A549 (cell line): ENCODE results near the gene IVD. TPM values are rescaled to one million over a fixed set of nuclear protein-coding genes. Genes with fewer than 3 reads are reported as not detected.

Experiments used
- ATAC-seq, 2 experiments: fragments of 200-7000 bp in 1 of 2; fragments of >200 bp in 1 of 2; cut with Nextera tagmentation in 1 of 2; cut with Tn5 transposase in 1 of 2; 3 replicates each; pipeline versions ENCODE4 v1.8.0 to v1.9.1; 2018 to 2020; ENCODE audit warnings: mild to moderate bottlenecking in 1 of 2, moderate library complexity in 1 of 2
- CTCF ChIA-PET: fragments of 300-600 bp; sonication (Branson Sonifier 250); formaldehyde crosslinking; extraction: SDS; loops from one replicate; lab custom pipeline; 2021; ENCODE audit warnings: antibody characterized with exemption, inconsistent platforms; lab: Yijun Ruan, JAX
- POLR2A ChIA-PET: fragments of 350-600 bp; formaldehyde crosslinking; extraction: SDS; loops from one replicate; lab custom pipeline; 2021; ENCODE audit warnings: antibody characterized with exemption, inconsistent platforms; lab: Yijun Ruan, JAX
- DNase-seq, 2 experiments: peaks; one replicate each; pipeline versions ENCODE4 v3.0.0 to v3.0.0-alpha.2; 2011 to 2016; ENCODE audit warnings: low read depth in 1 of 2, low spot score in 1 of 2
- FAIRE-seq: peaks from 2 replicates; lab custom pipeline; 2011; peaks lifted over from hg19 to GRCh38; lab: Jason Lieb, UNC
- H3K27ac ChIP-seq, 2 experiments: fragments of >200 bp; sonication (Bioruptor Twin); formaldehyde crosslinking; 3 replicates each; pipeline ENCODE4 v1.5.1; 2016 to 2017
- H3K4me1 ChIP-seq: fragments of >200 bp; sonication (Bioruptor Twin); formaldehyde crosslinking; 3 replicates; pipeline ENCODE4 v1.6.1; 2016
- H3K4me2 ChIP-seq: fragments of >200 bp; sonication (Bioruptor Twin); formaldehyde crosslinking; 3 replicates; pipeline ENCODE4 v1.6.1; 2016
- H3K4me3 ChIP-seq: fragments of >200 bp; sonication (Bioruptor Twin); formaldehyde crosslinking; 3 replicates; pipeline ENCODE4 v1.5.1; 2016
- H3K9me3 ChIP-seq: fragments of >200 bp; sonication (Bioruptor Twin); formaldehyde crosslinking; 3 replicates; pipeline ENCODE4 v1.6.1; 2016
- BCL3 ChIP-seq: fragments of >200 bp; sonication (Bioruptor Twin); formaldehyde crosslinking; IDR thresholded peaks from 3 replicates; pipeline ENCODE4 v1.6.1; 2016
- CBX8 ChIP-seq: fragments of 200-600 bp; sonication (generic); IDR thresholded peaks from 2 replicates; pipeline ENCODE4 v1.6.1; 2016
- CHD4 ChIP-seq: fragments of 200-600 bp; sonication (generic); IDR thresholded peaks from 2 replicates; pipeline ENCODE4 v1.6.1; 2016; ENCODE audit warnings: antibody characterized with exemption, mild to moderate bottlenecking, borderline replicate concordance
- CTCF ChIP-seq: fragments of >200 bp; sonication (Bioruptor Twin); formaldehyde crosslinking; IDR thresholded peaks from 3 replicates; pipeline ENCODE4 v1.5.1; 2016
- E2F6 ChIP-seq: IDR thresholded peaks from 2 replicates; pipeline ENCODE4 v1.6.1; 2012; ENCODE audit warnings: low read depth, borderline replicate concordance
- EHF ChIP-seq: fragments of 250-450 bp; sonication (Bioruptor Pico); IDR thresholded peaks from 2 replicates; pipeline ENCODE4 v1.5.0; 2020; ENCODE audit warnings: mild to moderate bottlenecking
- FOSL2 ChIP-seq, 2 experiments: fragments of 450-650 bp in 1 of 2; fragments of >200 bp in 1 of 2; sonication (Bioruptor Twin) in 1 of 2; formaldehyde crosslinking; IDR thresholded peaks; 2 replicates each; pipeline versions ENCODE4 v1.5.0 to v1.6.1; 2016 to 2020; ENCODE audit warnings: mild to moderate bottlenecking in 1 of 2, moderate library complexity in 1 of 2
- HMGXB4 ChIP-seq: fragments of 250-450 bp; sonication (Bioruptor Pico); IDR thresholded peaks from 2 replicates; pipeline ENCODE4 v1.5.0; 2021; ENCODE audit warnings: mild to moderate bottlenecking, moderate library complexity, borderline replicate concordance
- HOXB5 ChIP-seq: fragments of 250-450 bp; sonication (Bioruptor Pico); IDR thresholded peaks from 2 replicates; pipeline ENCODE4 v1.5.0; 2020; ENCODE audit warnings: mild to moderate bottlenecking, moderate library complexity
- JUN ChIP-seq, 2 experiments: fragments of >200 bp; sonication (Bioruptor Twin); formaldehyde crosslinking; IDR thresholded peaks; 2 replicates in 1 of 2; 3 replicates in 1 of 2; pipeline ENCODE4 v1.6.1; 2016 to 2017
- KDM5A ChIP-seq: fragments of 200-600 bp; sonication (generic); IDR thresholded peaks from 2 replicates; pipeline ENCODE4 v1.6.1; 2016; ENCODE audit warnings: antibody characterized with exemption, mild to moderate bottlenecking
- MAFK ChIP-seq: fragments of 450-650 bp; IDR thresholded peaks from 2 replicates; pipeline ENCODE4 v1.6.1; 2014; ENCODE audit not compliant: partially characterized antibody
- MAX ChIP-seq: IDR thresholded peaks from 2 replicates; pipeline ENCODE4 v1.6.1; 2012
- MYC ChIP-seq: IDR thresholded peaks from 2 replicates; pipeline ENCODE4 v1.6.1; 2012; ENCODE audit warnings: mild to moderate bottlenecking, inconsistent platforms, low read length, improper control_type of control experiment, borderline replicate concordance
- NPAS2 ChIP-seq: fragments of 250-450 bp; sonication (Bioruptor Pico); IDR thresholded peaks from 2 replicates; pipeline ENCODE4 v1.8.0; 2022; ENCODE audit warnings: mild to moderate bottlenecking, moderate library complexity, borderline replicate concordance
- PBX3 ChIP-seq: IDR thresholded peaks from 2 replicates; pipeline ENCODE4 v1.6.1; 2012
- PHF8 ChIP-seq: fragments of 200-600 bp; sonication (generic); IDR thresholded peaks from 2 replicates; pipeline ENCODE4 v1.6.1; 2016; ENCODE audit warnings: low read depth, mild to moderate bottlenecking, antibody characterized with exemption, moderate library complexity, borderline replicate concordance
- POLR2A ChIP-seq: IDR thresholded peaks from 2 replicates; pipeline ENCODE4 v1.6.1; 2012; ENCODE audit warnings: mild to moderate bottlenecking, low read length
- USF2 ChIP-seq: fragments of 450-650 bp; IDR thresholded peaks from 2 replicates; pipeline ENCODE4 v1.6.1; 2014; ENCODE audit warnings: antibody characterized with exemption
- ZC3H11A ChIP-seq: fragments of 450-650 bp; IDR thresholded peaks from 2 replicates; pipeline ENCODE4 v1.6.1; 2014; ENCODE audit warnings: antibody characterized with exemption, mild to moderate bottlenecking
- WGBS: methylation state at CpG from one replicate; pipeline ENCODE4 v1.1.6; 2017; ENCODE audit errors: missing lambda C conversion rate; 5-methylcytosine and 5-hydroxymethylcytosine counted together
- polyA plus RNA-seq, 4 experiments: library from polyadenylated mRNA; depleted of rRNA in 3 of 4; stranded (reverse); fragments of >200 nt; fragmentation: RNase III in 1 of 4; extraction: RNeasy Plus Mini Kit Qiagen cat#74134 plus additional on column Dnase treatment in 1 of 4; gene quantifications; 2 replicates in 3 of 4; 3 replicates in 1 of 4; pipeline ENCODE4 v1.2.3, GENCODE V29; 2011 to 2017

IVD gene
- polyA plus RNA-seq, 2 of the 4 experiments (the other 2 are of a cell fraction): 10.2 to 12.4 TPM

GRCh38 chr15:40382580-40383456 lies 22.8 kb upstream of the IVD start, which contains the start of gene KNSTRN:
TSS of gene KNSTRN (plus strand) at chr15:40382721. CDS start at chr15:40382836, 115 bp downstream.
- peak; percentile 99 for ATAC-seq
- POLR2A ChIA-PET: interaction anchor here (0.7 to 1.0 kb wide), 2 partner anchors 19 to 35 kb away, joined by 3 to 4 read pairs; no protein-coding TSS in a partner anchor
- H3K4me1 ChIP-seq: peaks cover 29% of the 10 kb centered on the region
- peak within 1 kb of the TSS; percentile 87 to 94 for H3K27ac ChIP-seq
- CTCF ChIA-PET: interaction anchor here (0.5 to 1.9 kb wide), 8 partner anchors 9 to 159 kb away, joined by 3 to 8 read pairs (median 4); no protein-coding TSS in a partner anchor
- H3K4me2 ChIP-seq: peak within 1 kb of the TSS; percentile 94
- H3K9me3 ChIP-seq: no peaks in the 10 kb centered on the region
- FAIRE-seq: no peak
- no peak for TF ChIP-seq HOXB5
- peak; percentile 58 for TF ChIP-seq PHF8
- no peak for TF ChIP-seq BCL3
- peak; percentile 28 for TF ChIP-seq MAX
- TF ChIP-seq POLR2A: peak; percentile 27; the same call in 1 of the 2 replicates
- peak; percentile 22 to 58; a peak in 1 of 5 replicates for TF ChIP-seq JUN (IDR thresholded peaks at IDR 0.05)
- no peak for TF ChIP-seq NPAS2 (CRISPR knock-in tag)
- TF ChIP-seq USF2: 0 out of 2 replicates have a peak, but pooled peaks have one; percentile 8
- no peak for TF ChIP-seq MYC
- TF ChIP-seq KDM5A: peak; percentile 44; the same call in 1 of the 2 replicates
- peak; percentile 80 to 91 for DNase-seq
- WGBS: 2% methylated on average over 37 of the region's 57 CpGs
- H3K4me3 ChIP-seq: peak within 1 kb of the TSS; percentile 97

GRCh38 chr15:40386480-40386879 lies 19.1 kb upstream of the IVD start:
- CTCF ChIA-PET: interaction anchor here (1.2 to 3.0 kb wide), 4 partner anchors 17 to 112 kb away, joined by 3 to 13 read pairs (median 4); no protein-coding TSS in a partner anchor
- DNase-seq: no peak
- TF ChIP-seq ZC3H11A (no peak), EHF (no peak), CBX8 (no peak), PBX3 (no peak), MAFK (no peak), E2F6 (no peak), CTCF (no peak), CHD4 (no peak), FOSL2 (IDR thresholded peaks at IDR 0.05) (no peak), FOSL2 (CRISPR knock-in tag; IDR thresholded peaks at IDR 0.05) (no peak), HMGXB4 (CRISPR knock-in tag) (no peak), MYC (no peak)
- TF ChIP-seq, all 56 proteins: peak for 0
- POLR2A ChIA-PET: interaction anchor here (0.6 kb wide), 1 partner anchor 31 kb away, joined by 3 read pairs; no protein-coding TSS in a partner anchor
- 95% methylated on average over 3 of the region's 3 CpGs for WGBS
- FAIRE-seq (no peak), ATAC-seq (no peak)
- H3K4me3 ChIP-seq: no peak overlapping the region
- no peak overlapping the region for H3K4me2 ChIP-seq
- H3K4me1 ChIP-seq: peaks cover 13% of the 10 kb centered on the region; the same call in 2 of the 3 replicates
- H3K9me3 ChIP-seq: no peaks in the 10 kb centered on the region
- H3K27ac ChIP-seq: no peak overlapping the region
